ENCODE results near the gene ZNF525.

ZNF525 gene

DNA sequence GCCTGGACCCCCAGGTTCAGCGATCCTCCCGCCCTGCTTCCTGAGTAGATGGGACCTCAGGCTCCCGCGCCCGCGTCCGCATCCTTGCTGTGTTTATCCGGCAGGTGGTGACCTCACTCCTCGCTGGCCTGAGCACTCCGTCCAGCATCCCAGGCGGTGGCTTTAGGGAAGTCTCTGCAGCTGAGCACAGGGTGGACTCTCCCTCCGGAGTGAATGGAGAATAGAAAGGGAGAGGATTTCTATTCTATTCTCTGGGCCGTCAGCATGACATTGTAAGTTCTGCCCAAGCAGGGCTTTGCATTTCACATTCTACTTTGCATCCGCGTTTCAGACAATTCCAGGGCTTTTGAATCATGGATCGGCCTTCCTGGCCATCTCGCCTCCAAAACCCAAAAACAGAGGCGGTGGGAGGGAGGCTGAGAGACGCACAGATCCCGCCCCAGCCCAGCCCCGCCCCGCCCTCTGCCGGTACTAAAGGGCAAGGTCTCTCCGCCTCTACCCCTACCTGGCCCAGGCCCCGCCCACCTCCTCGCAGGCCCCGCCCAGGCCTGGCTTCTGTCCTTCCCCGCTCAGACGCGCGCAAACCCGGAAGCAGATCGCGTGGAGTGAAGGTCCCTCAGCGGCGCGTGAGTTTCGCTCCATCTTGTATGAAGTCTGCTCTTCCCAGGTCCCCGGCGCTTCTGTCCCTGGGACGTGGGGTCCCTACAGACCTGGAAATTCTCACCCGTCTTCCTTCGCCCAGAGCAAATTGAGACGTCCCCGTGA lies at the start of gene ZNF525:
Gene ZNF525, plus strand, starts transcription at position 572 of the 765 bp plus-strand sequence. CDS start 6,577 bp downstream, outside the sequence.
- TF ChIP-seq, protein P1, sequence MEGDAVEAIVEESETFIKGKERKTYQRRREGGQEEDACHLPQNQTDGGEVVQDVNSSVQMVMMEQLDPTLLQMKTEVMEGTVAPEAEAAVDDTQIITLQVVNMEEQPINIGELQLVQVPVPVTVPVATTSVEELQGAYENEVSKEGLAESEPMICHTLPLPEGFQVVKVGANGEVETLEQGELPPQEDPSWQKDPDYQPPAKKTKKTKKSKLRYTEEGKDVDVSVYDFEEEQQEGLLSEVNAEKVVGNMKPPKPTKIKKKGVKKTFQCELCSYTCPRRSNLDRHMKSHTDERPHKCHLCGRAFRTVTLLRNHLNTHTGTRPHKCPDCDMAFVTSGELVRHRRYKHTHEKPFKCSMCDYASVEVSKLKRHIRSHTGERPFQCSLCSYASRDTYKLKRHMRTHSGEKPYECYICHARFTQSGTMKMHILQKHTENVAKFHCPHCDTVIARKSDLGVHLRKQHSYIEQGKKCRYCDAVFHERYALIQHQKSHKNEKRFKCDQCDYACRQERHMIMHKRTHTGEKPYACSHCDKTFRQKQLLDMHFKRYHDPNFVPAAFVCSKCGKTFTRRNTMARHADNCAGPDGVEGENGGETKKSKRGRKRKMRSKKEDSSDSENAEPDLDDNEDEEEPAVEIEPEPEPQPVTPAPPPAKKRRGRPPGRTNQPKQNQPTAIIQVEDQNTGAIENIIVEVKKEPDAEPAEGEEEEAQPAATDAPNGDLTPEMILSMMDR (IDR thresholded peaks at IDR 0.05) = no peak

DNA sequence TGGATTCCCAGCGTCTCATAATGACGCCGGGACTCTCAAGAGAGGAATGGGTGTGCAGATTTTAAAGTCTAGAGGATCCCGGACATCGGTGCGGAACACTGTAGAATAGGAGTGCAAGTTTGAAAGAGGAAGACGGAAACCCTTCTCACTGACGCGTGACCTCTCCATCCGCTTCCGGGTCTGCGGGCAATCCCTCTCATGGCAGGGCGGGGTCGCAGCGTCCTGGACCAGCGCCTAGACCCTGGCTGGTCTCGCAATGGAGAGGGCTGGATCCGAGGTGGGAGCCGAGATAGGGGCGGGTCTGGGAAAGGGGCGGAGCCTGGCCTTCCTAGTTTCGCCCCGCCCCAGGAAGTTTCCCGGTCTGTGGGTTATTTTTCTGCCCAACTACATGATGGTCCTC lies 36.5 kb upstream of the ZNF525 start:
- TF ChIP-seq, protein P1 (IDR thresholded peaks at IDR 0.05) = no peak

DNA sequence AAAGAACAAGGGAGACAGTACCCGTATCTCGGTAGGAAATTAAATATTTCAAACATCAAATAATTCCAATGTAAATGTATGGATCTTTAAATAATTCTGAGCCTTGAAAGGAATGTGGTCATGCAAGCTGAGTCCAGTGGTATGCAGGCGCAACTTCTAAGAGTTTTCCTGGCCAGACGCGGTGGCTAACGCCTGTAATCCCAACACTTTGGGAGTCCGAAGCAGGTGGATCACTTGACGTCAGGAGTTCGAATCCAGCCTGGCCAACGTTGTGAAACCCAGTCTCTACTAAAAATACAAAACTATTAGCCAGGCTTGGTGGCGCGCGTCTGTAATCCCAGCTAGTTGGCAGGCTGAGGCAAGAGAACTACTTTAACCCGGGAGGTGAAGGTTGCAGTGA lies 33.0 kb upstream of the ZNF525 start:
- TF ChIP-seq, protein P1 (IDR thresholded peaks at IDR 0.05) = no peak

DNA sequence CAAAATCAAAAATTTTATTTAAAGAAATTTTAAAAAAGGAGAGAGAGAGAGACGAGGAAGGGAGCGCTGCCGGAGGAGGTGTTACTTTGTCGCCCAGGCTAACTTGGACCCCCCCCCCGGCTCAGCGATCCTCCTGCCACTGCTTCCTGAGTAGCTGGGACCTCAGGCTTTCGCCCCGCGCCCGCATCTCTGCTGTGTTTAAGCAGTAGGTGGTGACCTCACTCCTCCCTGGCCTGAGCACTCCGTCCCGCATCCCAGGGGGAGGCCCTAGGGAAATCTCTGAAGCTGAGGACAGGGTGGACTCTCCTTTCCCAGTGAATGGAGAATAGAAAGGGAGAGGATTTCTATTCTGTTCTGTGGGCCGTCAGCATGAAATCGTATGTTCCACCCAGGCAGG lies 32.4 kb upstream of the ZNF525 start:
- TF ChIP-seq, protein P1 (IDR thresholded peaks at IDR 0.05) = no peak

DNA sequence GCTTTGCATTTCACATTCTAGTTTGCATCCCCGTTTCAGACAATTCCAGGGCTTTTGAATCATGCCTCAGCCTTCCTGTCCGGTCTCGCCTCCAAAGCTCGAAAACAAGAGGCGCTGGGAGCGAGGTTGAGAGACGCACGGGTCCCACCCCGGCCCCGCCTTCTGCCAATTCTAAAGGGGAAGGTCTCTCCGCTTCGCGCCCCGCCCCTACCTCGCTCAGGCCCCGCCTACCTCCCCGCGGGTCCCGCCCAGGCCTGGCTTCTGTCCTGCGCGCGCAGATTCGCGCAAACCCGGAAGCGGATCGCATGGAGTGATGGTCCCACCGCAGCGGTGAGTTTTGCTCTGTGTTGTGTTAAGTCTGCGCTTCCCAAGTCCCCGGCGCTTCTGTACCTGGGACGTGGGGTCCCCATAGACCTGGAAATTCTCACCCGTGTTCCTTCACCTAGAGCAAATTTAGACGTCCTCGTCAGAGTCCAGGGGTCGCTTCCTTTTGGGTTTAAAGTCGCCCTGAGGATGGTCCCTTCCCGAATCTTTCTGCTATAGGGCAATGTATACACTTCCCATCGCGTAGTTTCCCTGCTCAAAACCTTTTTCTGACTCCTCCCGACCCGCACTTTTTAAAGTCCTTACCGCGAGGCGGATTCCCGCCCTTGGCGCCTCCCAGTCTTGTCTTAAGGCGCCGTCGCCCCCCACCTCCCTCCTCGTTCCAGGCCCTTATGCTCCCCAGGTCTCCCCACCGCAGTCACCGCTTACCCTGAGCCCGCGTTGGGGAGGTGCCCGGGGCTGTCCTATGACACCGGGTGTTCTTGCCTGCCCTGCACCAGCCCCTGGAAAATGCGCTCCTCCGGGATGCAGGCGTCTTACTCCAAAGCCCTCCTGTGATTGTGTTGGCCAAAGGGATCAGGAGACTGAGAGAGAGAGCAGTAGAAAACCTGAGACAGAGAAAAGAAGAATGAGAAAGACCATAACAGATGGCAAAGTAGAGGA lies 31.7 kb upstream of the ZNF525 start, which contains the start of gene ZNF845:
Gene ZNF845, plus strand, starts transcription at position 287 of the 987 bp plus-strand sequence. CDS start 7,559 bp downstream, outside the sequence.
- TF ChIP-seq, protein P1 (IDR thresholded peaks at IDR 0.05) = no peak

DNA sequence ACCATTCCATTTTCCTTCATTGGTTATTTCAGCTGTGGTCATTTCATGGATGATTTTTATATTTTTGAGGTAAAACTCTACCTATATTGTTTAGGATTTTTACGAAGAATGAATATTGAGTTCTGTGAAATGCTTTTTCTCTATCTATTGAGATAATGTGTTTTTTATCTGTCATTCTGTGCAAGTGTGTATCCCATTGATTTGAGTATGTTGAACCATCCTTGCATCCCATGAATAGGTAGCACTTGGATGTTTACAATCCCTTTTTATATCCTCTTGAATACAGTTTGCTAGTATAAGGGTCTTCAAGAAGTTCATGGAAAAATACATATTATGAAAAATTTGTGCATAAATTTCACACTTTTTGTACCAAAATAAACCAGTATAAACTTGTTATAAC lies 9.8 kb upstream of the ZNF525 start:
- TF ChIP-seq, protein P1 (IDR thresholded peaks at IDR 0.05) = no peak

DNA sequence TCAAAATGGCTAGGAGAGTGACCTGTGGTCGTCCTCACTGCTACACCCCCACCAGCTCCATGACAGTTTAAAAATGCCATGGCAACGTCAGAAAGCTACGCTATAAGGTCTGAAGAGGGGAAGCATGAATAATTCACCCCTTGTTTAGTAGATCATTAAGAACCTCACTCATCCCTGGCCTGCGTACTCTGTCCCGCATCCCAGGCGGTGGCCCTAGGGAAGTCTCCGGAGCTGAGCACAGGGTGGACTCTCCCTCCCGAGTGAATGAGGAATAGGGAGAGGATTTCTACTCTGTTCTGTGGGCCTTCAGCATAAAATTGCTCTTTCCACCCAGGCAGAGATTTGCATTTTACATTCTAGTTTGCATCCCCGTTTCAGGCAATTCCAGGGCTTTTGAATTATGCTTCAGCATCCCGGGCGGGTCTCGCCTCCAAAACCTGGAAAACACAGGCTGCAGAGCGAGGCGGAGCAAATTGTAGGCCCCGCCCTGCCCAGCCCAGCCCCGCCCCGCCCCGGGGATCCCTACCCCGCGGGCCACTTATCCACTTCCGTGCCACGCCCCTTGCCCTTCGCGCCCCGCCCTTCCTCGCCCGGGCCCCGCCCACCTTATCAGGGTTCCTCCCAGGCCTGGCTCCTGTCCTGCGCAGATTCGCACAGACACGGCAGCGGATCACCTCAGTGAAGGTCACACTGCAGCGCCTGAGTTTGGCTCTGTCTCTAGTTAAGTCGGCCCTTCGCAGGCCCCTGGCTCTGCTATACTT lies 7.5 kb upstream of the ZNF525 start:
- TF ChIP-seq, protein P1 (IDR thresholded peaks at IDR 0.05) = no peak

Data from LNCAP (cell line).